K562 (cell line): Measurements from ENCODE around the gene SPRY4. TPM values are rescaled to one million over a fixed set of nuclear protein-coding genes. Genes with fewer than 3 reads are reported as not detected.
A peak's percentile ranks its signal among the peaks of the same experiment; 100 is the strongest.

ENCODE experiments used
- CREM ChIP-seq: IDR thresholded peaks from 2 replicates; pipeline ENCODE4 v1.6.1; 2014; ENCODE audit warnings: antibody characterized with exemption, low read depth
- EP300 ChIP-seq: IDR thresholded peaks from 2 replicates; pipeline ENCODE4 v1.6.1; 2012; ENCODE audit warnings: low read length, improper control_type of control experiment
- FIP1L1 ChIP-seq: fragments of 200-400 bp; formaldehyde crosslinking; IDR thresholded peaks from 2 replicates; pipeline ENCODE4 v1.6.1; 2018; ENCODE audit warnings: mild to moderate bottlenecking, low read depth, low read length; ENCODE audit not compliant: poor library complexity, severe bottlenecking
- GABPB1 ChIP-seq: sonication (generic); formaldehyde crosslinking; IDR thresholded peaks from 2 replicates; pipeline ENCODE4 v1.8.0; 2022; ENCODE audit warnings: mild to moderate bottlenecking, missing genetic modification reagents
- GATA2 ChIP-seq: sonication (generic); formaldehyde crosslinking; IDR thresholded peaks from 2 replicates; pipeline ENCODE4 v1.4.0; 2020; ENCODE audit warnings: mild to moderate bottlenecking, missing genetic modification reagents
- L3MBTL2 ChIP-seq: fragments of 450-650 bp; IDR thresholded peaks from 2 replicates; pipeline ENCODE4 v1.6.1; 2016; ENCODE audit warnings: mild to moderate bottlenecking, moderate library complexity
- MNT ChIP-seq, 2 experiments: fragments of 450-650 bp; conservative IDR thresholded peaks; 2 replicates each; pipeline ENCODE4 v1.6.1; 2017; ENCODE audit warnings: mild to moderate bottlenecking in 2 of 2, moderate library complexity in 2 of 2
- PCBP1 ChIP-seq: fragments of 200-400 bp; formaldehyde crosslinking; IDR thresholded peaks from 2 replicates; pipeline ENCODE4 v1.6.1; 2018; ENCODE audit warnings: mild to moderate bottlenecking, low read depth, low read length; ENCODE audit not compliant: poor library complexity, severe bottlenecking
- POLR2AphosphoS5 ChIP-seq: IDR thresholded peaks from 2 replicates; pipeline ENCODE4 v1.6.1; 2011; ENCODE audit warnings: mild to moderate bottlenecking, low read depth, low read length, moderate library complexity; ENCODE audit not compliant: control insufficient read depth, insufficient read depth
- POLR2H ChIP-seq: IDR thresholded peaks from 2 replicates; pipeline ENCODE4 v1.6.1; 2016; ENCODE audit warnings: missing genetic modification characterization, low read depth, mild to moderate bottlenecking, control low read depth, missing compliant biosample characterization, moderate library complexity
- RAD21 ChIP-seq, 2 experiments: fragments of 250-450 bp in 1 of 2; fragments of 450-650 bp in 1 of 2; sonication (Bioruptor Pico) in 1 of 2; formaldehyde crosslinking in 1 of 2; IDR thresholded peaks in 1 of 2; conservative IDR thresholded peaks in 1 of 2; 2 replicates each; pipeline versions ENCODE4 v1.4.0 to v1.8.0; 2020 to 2022; ENCODE audit warnings: mild to moderate bottlenecking in 2 of 2, moderate library complexity in 1 of 2
- RCOR1 ChIP-seq, 2 experiments: IDR thresholded peaks; 2 replicates each; pipeline ENCODE4 v1.6.1; 2012; ENCODE audit warnings: low read depth in 2 of 2, low read length in 2 of 2, borderline replicate concordance in 1 of 2, improper control_type of control experiment in 1 of 2
- SUPT5H ChIP-seq: fragments of 450-650 bp; IDR thresholded peaks from 2 replicates; pipeline ENCODE4 v1.6.1; 2016
- TOE1 ChIP-seq, 2 experiments: fragments of 450-650 bp in 1 of 2; sonication (generic) in 1 of 2; formaldehyde crosslinking in 1 of 2; IDR thresholded peaks; 2 replicates each; pipeline versions ENCODE4 v1.7.1 to v1.8.0; 2016 to 2022; ENCODE audit warnings: borderline replicate concordance in 2 of 2, mild to moderate bottlenecking in 2 of 2, antibody characterized with exemption in 1 of 2, inconsistent platforms in 1 of 2, low read depth in 1 of 2, missing genetic modification reagents in 1 of 2, moderate library complexity in 1 of 2
- ZBTB11 ChIP-seq, 3 experiments: fragments of 200-800 bp in 1 of 3; fragments of 250-450 bp in 1 of 3; fragments of 450-650 bp in 1 of 3; sonication (Bioruptor Pico) in 1 of 3; sonication (Bioruptor generic) in 1 of 3; formaldehyde crosslinking in 1 of 3; IDR thresholded peaks; 2 replicates each; pipeline versions ENCODE4 v1.6.1 to v1.8.0; 2016 to 2022; ENCODE audit warnings: mild to moderate bottlenecking in 2 of 3, missing genetic modification characterization in 2 of 3, missing compliant biosample characterization in 1 of 3, moderate library complexity in 1 of 3
- polyA plus RNA-seq, 8 experiments: library from polyadenylated mRNA; depleted of rRNA in 4 of 8; stranded (reverse) in 5 of 8; unstranded in 3 of 8; fragments of >200 nt; fragmentation: Nextera tagmentation in 2 of 8; fragmentation: Illumina TruSeq in 1 of 8; extraction: Ambion mirVana in 2 of 8; extraction: Trizol in 1 of 8; gene quantifications; 2 replicates each; pipeline versions ENCODE4 v1.2.1 to v1.2.3, GENCODE V29; 2011 to 2014; ENCODE audit warnings: inconsistent platforms in 1 of 8, missing spikeins in 1 of 8
- total RNA-seq, 7 experiments: library from RNA; depleted of rRNA in 6 of 7; stranded (reverse); fragments of >200 nt in 6 of 7; fragmentation: Illumina TruSeq in 2 of 7; extraction: Trizol in 2 of 7; gene quantifications; 2 replicates each; pipeline versions ENCODE4 v1.2.1 to v1.2.3, GENCODE V29; 2011 to 2021; ENCODE audit warnings: low replicate concordance in 1 of 7
- TF ChIP-seq, protein P1 (sequence below), 2 experiments: fragments of 150-350 bp in 1 of 2; IDR thresholded peaks; 2 replicates each; pipeline ENCODE4 v1.6.1; 2012 to 2016; ENCODE audit warnings: low read depth in 2 of 2, low read length in 2 of 2, mild to moderate bottlenecking in 1 of 2, moderate library complexity in 1 of 2

Gene SPRY4
- total and polyA plus RNA-seq, 9 of the 15 experiments (the other 6 are each of a cell fraction or from before 2014, with no cell fraction given): 2.6 to 24.2 (median 9.5) TPM

DNA sequence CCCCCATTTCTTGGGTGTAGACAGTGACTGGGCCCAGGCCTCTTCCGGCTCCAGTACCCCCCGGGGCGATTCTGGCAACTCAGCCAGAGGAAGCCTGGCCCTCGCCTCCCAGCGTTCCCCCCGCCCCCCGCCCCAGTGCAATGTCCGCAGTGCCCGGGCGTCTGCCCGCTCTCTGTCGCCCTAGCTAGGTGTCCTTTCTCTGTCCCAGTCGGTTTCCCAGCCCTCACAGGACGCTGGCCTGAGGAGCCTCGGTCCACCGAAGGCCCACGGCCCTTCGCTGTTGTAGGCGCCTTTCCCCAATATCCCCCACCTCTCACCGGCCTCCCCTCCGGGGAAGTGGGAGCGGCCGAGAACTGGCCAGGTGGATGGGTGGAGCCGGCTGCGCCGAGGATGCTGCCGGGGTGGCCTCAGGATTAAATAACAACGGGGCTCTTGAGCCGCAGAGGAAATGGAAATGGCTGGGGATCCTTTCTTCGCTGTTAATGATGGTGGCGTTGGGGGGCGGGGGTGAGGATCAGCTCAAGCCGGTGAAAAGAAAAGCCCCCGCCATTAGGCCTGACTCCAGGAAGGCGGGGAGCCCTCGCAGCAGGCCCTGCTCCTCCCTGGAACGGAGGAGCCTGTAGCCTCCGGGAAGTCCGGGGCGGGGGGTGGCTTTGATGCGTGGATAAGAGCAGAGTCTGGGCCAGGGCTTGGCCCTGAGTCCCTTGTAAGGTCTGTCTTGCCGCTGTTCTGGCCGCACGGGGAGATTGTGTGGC is 1.1 kb upstream of the SPRY4 start (continued):
- peak in 1 of 2 experiments; percentile 33; a peak in 1 of 4 replicates for TF ChIP-seq MNT (conservative IDR thresholded peaks at IDR 0.05)
- TF ChIP-seq RCOR1 (IDR thresholded peaks at IDR 0.05; ENCODE audit: borderline replicate concordance in 1 of 2, low read depth in 2 of 2, low read length in 2 of 2): 0 out of 4 replicates have a peak, but pooled peaks of 1 of the 2 experiments have one; percentile 14
- TF ChIP-seq FIP1L1: peak; percentile 22
- peak; percentile 34 for TF ChIP-seq PCBP1
- TF ChIP-seq CREM: peak; percentile 48
- peak; percentile 60 for TF ChIP-seq SUPT5H
- TF ChIP-seq EP300: peak; percentile 31; the same call in 1 of the 2 replicates
- TF ChIP-seq GABPB1 (CRISPR knock-in tag): peak; percentile 10; the same call in 1 of the 2 replicates
- peak; percentile 8 to 11; a peak in 1 of 4 replicates for TF ChIP-seq RAD21 (CRISPR knock-in tag; conservative IDR thresholded peaks at IDR 0.05 in 1 of 2, IDR thresholded peaks at IDR 0.05 in 1 of 2)
- peak; percentile 66 for TF ChIP-seq POLR2AphosphoS5
- peak; percentile 49 for TF ChIP-seq TOE1 (IDR thresholded peaks at IDR 0.05; ENCODE audit: borderline replicate concordance)
- no peak for TF ChIP-seq TOE1 (CRISPR knock-in tag; IDR thresholded peaks at IDR 0.05; ENCODE audit: borderline replicate concordance, low read depth)
- TF ChIP-seq L3MBTL2: peak; percentile 36; the same call in 1 of the 2 replicates
- TF ChIP-seq, protein P1, sequence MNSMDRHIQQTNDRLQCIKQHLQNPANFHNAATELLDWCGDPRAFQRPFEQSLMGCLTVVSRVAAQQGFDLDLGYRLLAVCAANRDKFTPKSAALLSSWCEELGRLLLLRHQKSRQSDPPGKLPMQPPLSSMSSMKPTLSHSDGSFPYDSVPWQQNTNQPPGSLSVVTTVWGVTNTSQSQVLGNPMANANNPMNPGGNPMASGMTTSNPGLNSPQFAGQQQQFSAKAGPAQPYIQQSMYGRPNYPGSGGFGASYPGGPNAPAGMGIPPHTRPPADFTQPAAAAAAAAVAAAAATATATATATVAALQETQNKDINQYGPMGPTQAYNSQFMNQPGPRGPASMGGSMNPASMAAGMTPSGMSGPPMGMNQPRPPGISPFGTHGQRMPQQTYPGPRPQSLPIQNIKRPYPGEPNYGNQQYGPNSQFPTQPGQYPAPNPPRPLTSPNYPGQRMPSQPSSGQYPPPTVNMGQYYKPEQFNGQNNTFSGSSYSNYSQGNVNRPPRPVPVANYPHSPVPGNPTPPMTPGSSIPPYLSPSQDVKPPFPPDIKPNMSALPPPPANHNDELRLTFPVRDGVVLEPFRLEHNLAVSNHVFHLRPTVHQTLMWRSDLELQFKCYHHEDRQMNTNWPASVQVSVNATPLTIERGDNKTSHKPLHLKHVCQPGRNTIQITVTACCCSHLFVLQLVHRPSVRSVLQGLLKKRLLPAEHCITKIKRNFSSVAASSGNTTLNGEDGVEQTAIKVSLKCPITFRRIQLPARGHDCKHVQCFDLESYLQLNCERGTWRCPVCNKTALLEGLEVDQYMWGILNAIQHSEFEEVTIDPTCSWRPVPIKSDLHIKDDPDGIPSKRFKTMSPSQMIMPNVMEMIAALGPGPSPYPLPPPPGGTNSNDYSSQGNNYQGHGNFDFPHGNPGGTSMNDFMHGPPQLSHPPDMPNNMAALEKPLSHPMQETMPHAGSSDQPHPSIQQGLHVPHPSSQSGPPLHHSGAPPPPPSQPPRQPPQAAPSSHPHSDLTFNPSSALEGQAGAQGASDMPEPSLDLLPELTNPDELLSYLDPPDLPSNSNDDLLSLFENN (IDR thresholded peaks at IDR 0.05; ENCODE audit: low read depth in 2 of 2, low read length in 2 of 2): peak in 1 of 2 experiments; percentile 46; a peak in 1 of 4 replicates
- TF ChIP-seq POLR2H (tag): peak; percentile 20
- peak; percentile 45 for TF ChIP-seq GATA2
- TF ChIP-seq ZBTB11 (CRISPR knock-in tag; IDR thresholded peaks at IDR 0.05): peak in 1 of 3 experiments; percentile 70; a peak in 2 of 6 replicates
